Measurements from ENCODE around the gene ELF5.

Gene ELF5

DNA sequence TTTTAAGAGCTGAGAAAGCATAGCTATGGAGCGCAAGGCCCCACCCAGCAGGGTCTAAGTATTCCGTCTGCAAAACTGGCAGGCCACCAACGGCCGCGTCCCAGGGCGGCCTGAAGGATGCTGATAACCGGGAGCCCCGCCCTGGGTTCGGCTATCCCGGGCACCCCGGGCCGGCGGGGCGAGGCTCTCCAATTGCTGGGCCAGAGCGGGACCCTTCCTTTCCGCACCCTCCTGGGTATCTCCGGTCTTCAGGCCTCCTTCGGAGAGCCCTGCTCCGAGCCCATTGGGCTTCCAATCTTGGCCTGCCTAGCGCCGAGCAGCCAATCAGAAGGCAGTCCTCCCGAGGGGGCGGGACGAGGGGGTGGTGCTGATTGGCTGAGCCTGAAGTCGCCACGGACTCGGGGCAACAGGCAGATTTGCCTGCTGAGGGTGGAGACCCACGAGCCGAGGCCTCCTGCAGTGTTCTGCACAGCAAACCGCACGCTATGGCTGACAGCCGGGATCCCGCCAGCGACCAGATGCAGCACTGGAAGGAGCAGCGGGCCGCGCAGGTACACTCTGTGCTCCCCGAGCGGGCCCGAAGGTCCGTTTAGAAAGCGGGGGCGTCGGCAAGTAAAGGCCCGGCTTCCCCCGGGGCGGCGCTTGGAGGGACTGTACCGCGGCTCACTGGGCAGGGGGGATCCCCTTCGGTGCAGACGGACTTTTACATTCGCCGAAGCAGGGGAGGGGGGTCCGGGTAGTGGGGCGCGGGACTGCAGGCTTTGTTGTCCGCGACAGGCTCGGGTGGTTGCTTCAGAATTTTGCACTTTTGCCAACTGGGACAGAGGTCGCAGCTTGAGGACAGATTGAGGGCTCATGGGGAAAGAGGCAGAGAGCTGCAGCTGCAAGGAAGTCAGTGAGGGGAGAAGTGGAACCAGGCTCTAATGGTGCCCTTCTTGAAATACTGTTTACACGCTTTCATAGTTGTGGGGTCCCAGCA, 74.8 kb downstream of the ELF5 start, which contains the start of gene CAT:
Gene CAT, plus strand, starts transcription at position 406 of the 979 bp plus-strand sequence. Its CDS starts 80 bp downstream, at position 486.
- intact Hi-C loops (cut with DNase I) = no loop called here
- DNase-seq = peak; percentile 95 to 99 (median 98)

DNA sequence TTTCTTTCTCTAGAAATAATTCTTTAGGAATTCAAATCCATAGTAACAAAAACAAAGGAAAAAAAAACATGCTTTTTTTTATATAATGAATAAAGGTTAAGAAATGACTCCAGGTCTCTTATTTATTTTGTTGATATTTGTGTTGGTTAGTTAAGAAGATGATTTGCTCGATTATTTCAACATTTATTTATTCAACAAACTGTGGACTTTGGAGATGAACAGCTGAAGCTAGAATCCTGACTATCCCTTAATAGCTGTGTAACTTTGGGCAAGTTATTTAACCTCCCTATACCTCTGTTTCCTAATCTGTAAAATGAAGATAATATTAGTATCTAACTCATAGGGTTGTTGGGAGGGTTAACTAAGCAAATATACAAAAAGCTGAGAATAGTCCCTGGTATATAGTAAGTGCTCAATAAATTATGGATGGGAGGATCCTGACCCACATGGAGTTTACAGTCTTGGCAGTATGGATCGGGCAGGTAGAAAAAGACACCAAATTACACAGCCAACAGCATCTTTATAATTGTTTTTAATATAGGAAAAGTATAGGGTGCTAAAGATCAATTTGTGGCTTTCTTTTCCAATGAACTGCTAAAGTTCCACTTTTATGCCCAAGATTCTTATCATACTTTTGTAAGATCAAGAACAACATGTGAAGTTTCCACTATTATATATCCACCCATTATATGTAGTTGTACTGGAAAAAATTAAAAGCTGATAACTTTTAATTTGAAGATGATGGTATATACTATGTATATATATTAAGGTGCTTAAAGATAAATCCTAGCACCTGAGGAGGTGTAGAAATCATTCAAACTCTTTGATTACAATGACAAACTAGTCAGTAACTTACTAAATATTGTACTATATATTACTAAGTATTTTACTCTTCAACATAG, 76.1 kb downstream of the ELF5 start:
- intact Hi-C loops (cut with DNase I) = no loop called here
- DNase-seq = no peak

DNA sequence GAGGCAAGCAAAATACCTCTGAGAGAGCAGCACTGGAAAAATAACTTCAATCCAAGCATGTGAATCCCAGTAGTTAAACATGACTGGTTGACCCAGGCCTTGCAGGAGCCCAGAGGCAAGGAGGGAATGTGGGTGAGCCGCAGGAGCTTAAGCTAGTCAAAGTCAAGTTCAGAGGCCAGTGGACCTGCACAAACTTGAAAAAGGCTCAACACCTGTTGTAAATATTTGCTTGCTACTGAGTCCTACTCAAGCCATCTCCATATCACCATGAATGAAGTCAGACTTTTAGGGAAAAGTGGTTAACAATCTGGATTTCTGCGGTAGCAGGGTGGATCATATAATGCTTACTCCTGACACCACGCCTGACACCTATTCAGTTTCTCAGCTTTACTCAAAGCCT, 79.7 kb downstream of the ELF5 start:
- intact Hi-C loops (cut with DNase I) = no loop called here
- no peak for DNase-seq

DNA sequence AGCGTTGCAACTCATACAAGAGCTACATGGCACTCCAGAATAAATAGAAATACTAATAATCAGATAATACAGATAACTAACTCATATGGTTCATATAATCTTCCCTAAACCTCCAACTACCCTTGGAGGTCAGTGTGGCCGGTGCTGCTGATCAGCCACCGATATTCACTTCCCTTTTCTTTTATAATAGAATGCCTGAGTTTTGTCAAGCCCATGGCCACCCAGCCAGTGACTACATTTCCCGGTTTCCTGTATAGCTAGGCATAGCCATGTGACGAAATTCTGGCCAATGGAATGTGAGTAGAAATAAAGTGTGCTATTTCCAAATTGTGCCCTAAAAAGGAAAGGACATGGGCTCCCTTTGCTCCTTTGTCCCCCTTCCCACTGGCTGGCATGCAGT, 80.8 kb downstream of the ELF5 start:
- intact Hi-C loops (cut with DNase I) = no loop called here
- DNase-seq = no peak

DNA sequence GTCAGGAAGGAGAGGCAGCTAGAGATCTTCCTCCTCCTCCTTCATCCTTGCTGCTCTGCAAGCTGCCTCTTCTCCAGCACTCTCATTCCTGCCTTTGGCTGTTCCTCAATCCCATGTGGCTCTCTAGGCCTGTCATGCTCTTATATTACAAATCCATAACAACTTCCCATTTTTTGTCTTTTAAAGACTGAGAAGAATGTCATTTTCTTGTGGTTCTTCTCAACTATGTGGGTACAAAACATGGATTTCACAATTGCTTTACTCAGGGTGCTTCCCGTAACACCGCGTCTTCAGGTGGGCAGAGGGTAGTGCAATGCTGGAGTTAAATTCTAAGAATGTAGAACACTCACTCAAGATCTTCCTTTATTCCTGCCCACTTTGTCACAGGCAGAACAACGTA, 81.6 kb downstream of the ELF5 start:
- DNase-seq = peak in 12 of 42 donors; percentile 1 to 47 (median 24)
- intact Hi-C loops (cut with DNase I) = no loop called here
